ENCODE results near the gene TEX38. TPM values are rescaled to one million over a fixed set of nuclear protein-coding genes. Genes with fewer than 3 reads are reported as not detected.

The TEX38 gene
- not detected for total RNA-seq

GRCh38 chr1:46671554-46671953 lies at the start of gene TEX38:
TSS of gene TEX38 (plus strand) at chr1:46671854. CDS start at chr1:46671935, 81 bp downstream.

GRCh38 chr1:46667782-46668760 lies 3.6 kb upstream of the TEX38 start, which contains the start of gene ATPAF1:
TSS of gene ATPAF1 (minus strand) at chr1:46668364. CDS start at chr1:46668322, 42 bp downstream.

GRCh38 chr1:46718727-46719622 lies 47.3 kb downstream of the TEX38 start, which contains the start of gene EFCAB14:
TSS of gene EFCAB14 (minus strand) at chr1:46719114. CDS start at chr1:46718087, 1,027 bp downstream.

Other genes with a start within 250 kb of the TEX38 start
- gene DMBX1, start 182.0 kb upstream of the TEX38 start, total RNA-seq: not detected
- not detected for gene KNCN, start 120.2 kb upstream of the TEX38 start, total RNA-seq
- gene MKNK1, start 67.6 kb upstream of the TEX38 start, total RNA-seq: 30.4 TPM
- gene MOB3C, start 55.0 kb upstream of the TEX38 start, total RNA-seq: 14.5 TPM
- 45.0 TPM for gene ATPAF1, start 3.5 kb upstream of the TEX38 start, total RNA-seq
- gene EFCAB14, start 47.3 kb downstream of the TEX38 start, total RNA-seq: 70.7 TPM
- 4.8 TPM for gene CYP4B1, start 127.2 kb downstream of the TEX38 start, total RNA-seq

All from metanephros (tissue), 1 donor.